DMS114 treated with DMSO at 0.1 percent for 48 hours (cell line): ENCODE data around the gene PAQR7.

Experiments used
- DNase-seq: peaks from one replicate; lab custom pipeline; 2025; ENCODE audit not compliant: unreplicated experiment; lab: John Stamatoyannopoulos, UW

Gene PAQR7, protein sequence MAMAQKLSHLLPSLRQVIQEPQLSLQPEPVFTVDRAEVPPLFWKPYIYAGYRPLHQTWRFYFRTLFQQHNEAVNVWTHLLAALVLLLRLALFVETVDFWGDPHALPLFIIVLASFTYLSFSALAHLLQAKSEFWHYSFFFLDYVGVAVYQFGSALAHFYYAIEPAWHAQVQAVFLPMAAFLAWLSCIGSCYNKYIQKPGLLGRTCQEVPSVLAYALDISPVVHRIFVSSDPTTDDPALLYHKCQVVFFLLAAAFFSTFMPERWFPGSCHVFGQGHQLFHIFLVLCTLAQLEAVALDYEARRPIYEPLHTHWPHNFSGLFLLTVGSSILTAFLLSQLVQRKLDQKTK

DNA sequence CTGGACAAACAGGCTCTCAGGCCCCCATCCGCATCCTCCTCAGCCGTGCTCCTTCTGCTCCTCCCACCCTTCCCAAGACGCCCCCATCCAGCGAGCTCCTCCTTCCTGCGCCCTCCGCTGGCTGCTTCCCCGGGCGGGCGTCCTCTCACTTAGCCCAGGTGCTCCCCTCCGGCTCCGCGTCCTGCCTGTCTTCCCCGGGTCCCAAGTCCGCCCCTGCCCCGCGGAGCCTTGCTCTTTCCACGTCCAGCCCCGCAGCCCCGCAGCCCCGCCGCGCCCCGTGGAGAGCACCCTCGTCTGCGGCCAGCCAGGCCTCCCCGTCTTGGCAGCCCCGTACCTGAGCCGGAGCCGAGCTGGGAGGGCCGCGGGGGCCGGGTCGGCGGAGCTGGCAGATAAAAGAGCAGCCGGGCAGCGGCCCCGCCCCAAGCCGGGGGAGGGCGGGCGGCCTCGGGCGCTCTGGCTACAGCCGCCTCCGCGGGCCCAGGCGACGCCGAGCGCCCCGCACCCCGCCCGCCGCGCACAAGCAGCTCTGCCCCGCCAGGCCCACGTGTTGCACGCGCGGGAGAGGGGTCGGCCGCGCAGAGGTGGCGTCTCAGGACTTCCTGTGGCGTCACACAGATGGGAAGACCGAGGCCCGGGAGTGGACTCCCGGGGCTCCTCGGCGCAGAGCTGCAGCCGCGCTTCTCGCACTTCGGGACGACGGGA lies at the start of gene PAQR7:
TSS of gene PAQR7 (minus strand) at position 555 of the 702 bp plus-strand sequence. CDS start 11,869 bp downstream, outside the sequence.
- DNase-seq: peak; percentile 50

DNA sequence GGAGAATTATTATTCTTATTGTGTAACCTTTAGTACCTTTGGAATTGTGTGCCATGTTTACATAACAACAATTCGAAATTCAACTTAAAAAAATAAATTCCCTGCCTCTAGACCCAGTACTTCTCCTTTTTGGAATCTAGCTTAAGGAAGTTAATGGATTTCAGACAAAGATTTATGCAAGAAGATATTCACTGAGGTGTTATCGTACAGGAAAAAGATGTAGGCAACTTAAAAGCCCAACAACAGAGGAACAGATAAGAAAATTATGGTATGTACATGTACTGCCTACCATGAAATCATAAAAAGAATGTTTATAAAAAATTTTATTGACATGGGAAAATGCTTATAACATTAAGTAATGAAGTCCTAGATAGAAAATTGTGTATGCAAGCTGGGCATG lies 48.9 kb upstream of the PAQR7 start:
- no peak for DNase-seq

DNA sequence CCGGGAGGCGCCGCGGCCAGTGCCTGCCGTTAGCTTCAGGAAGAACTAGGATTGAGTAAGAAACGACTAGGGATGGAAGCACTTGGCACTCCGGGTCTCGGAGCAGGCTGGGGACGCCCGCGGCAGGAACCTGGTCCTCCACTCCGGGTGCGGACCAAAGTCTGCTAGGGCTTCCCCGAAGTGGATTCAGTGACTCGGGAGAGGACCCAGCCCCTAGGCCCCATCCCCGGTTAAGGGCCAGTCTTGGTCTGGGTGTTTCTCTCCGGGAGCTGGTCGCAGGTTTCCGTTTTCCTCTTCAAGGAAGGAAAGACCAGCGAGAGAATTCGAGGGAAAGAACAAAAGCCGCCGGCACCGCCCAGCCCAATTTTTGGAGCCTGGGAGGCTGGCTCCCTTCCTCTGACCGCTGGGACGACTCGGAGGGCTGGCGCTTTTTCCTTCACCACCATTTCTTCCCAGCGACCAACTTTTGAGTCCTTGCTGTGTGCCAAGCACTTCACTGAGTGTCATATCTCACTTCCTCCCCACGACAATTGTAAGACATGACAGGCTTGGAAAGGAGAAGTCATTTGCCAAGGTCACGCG lies 47.6 kb upstream of the PAQR7 start:
- DNase-seq: peak; percentile 62

DNA sequence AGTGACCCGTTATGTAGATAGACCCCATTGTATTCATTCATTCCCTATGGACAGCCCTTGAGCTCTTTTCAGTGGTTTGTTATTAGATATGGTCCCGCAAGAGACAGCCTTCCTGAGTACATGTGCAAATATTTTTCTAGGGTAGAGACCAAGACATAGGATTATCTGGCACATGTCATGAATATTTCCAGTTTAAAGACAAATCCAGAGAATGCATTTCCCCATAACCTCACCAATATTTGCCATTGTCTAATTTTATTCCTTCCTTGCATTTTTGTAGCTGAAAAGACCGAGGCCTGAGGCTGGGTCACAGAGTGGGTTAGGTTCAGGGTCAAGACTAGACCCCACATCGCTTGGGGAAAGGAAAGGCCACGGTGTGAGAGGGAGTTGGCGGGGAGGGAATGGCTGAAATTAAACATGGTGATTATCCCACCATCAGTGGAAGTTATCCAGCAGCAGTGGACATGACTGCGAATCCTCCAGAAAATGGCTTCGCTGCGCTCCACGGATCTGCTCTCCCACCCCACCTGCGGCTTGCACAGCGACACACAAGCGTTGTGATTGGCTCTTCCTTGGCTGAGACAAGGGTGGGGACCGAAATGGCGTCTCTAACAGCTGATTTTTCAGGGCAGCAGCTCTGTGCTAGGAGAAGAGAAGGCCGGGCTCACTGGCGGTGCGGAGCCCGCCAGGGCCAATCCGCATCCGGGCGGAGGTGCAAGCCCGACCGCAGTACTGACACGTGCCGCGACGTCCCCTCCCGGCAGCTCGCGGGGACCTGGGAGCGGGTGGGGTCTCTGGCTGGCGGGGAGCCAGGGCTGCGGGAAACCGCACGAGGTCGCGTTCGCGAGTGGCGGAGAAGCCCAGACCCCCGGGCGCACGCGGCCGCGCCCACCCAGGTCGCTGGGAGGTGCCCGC lies 46.8 kb upstream of the PAQR7 start:
- DNase-seq: peak; percentile 58

DNA sequence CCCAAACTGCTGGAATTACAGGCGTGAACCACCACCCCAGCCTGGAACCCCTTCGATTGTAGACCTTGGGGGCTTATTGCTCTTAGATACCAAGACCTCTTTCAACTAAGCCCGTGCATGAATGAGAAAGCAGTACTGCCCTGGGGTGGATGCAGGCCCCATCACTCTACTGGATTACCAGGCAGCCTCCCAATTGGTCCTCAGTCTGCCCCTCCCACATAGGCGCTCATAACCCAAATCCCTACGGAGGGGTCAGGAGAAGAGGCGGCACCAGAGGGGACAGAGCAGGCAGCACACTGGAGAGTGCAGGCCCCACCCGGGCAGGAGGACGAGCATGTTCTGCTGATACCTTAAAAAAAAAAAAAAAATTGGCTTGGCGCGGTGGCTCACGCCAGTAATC lies 43.1 kb upstream of the PAQR7 start:
- DNase-seq: no peak

DNA sequence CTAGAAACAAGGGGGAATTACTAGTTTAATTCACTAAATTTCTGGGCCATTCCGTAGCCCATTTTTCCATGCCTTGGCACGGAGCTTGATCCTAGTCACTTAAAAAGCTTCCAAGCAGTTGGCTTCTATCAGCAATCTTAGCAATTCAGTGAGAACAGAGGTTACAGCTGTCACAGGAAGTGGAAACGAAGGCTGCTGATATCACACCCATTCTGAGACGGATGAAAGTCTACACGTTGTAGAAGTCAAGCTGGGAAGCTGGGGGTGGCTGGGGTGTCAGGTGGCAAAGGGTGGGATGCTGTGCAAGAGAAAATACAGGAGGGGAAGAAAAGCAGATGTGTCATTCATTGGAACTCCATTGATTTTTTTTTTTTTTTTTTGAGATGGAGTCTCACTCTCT lies 42.5 kb upstream of the PAQR7 start:
- no peak for DNase-seq

DNA sequence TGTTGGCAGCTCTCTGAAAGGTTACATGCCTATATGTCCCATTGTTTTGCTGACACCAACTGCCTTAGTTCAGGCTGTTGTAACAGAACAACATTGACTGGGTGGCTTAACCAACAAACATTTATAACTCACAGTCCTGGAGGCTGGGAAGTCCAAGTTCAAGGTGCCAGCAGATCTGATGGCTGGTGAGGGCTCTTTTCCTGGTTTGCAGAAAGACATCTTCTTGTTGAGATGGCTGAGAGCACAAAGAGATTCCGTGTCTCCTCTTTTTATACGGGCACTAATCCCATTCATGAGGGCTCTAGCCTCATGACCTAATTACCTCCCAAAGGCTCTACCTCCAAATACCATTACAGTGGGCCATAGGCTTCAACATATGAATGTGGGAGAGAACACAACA lies 41.0 kb upstream of the PAQR7 start:
- no peak for DNase-seq

DNA sequence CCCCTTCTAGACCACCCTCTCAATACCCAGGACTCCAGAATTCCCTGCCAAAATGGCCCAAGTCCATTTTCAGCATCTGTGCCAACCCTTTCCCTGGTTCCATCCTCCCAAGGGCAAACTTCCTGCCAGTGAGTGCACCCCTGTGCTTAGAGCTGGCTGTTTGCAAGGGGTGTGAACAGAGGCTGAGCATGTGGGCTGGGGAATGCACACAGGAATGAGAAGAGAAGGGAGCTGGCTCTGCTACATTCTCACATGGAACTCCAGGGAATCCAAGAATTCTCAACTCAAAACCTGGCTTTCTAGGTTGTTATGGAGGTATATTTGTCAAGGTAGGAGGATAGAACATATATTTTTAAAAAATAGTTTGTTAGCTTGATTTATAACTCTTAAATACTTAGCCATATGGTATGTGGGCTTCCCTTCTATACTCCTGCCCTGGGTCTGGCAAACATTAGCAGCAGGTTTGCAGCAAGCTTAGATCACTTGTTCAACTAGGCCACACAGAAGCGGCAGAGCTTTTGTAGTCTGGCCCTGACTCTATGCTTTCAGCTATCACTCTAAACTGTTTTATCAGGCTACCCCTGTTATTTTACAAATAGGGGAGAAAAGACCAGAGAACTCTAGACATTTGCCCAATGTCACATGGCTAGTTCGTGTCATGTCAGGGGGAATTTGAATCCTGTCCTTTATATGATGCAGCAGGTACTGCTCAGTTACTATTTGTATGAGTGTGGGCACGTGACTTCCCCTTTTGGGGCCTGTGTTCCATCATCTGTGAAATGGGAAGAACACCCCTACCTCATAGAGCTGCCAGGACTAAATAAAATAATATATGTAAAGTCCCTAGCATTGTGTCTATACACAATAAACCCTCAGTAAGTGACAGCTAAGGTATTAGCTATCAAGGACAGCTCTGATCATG lies 38.8 kb upstream of the PAQR7 start:
- DNase-seq: no peak

DNA sequence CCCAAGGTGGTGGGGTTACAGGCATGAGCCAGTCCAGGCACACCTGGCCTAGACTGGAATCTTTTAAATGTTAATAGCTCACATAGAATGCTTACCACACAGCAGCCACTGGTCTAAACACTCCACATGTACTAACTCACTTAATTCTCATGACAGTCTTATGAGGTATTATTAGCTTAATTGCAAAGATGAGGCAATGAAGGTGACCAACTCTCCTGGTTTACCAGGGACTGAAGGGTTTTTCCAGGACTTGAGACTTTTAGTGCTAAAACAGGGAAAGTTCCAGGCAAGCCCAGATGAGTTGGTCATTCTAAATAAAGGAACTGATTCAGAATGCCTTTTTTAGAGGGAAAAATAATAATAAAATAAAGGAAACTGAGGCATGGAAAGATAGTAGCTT lies 37.7 kb upstream of the PAQR7 start:
- no peak for DNase-seq

DNA sequence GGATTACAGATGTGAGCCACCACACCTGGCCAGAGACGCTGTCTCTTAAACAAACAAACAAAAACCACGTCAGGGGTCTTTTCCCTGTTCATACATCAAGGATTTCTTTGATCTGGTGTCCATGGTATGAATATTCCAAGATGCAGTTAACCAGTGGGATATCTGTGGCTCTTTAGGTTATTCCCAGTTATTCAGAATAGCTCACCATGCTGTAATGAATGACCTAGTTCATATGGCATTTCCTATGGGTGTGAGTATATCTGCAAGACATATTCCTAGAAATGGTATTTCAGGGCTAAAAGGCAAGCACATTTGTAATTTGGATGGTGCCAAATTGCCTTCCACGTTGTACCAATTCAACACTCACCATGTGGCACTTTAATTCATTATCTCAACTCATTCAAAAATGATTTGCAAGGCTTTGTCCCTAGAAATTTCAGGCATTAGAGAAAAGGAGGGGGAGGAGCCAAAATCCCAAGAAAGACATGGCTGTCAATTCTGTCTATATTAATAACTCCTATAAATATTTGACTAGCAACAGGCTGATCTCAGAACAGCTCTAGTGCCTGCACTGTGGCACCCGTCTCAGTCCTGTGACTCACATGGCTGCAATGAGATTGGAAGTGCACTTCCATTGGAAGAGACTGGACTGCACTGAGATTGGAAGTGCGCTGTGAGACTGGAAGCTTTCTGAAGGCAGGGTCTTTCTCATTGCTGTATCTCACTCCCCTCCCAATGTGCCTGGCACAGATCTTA lies 36.7 kb upstream of the PAQR7 start:
- DNase-seq: no peak

DNA sequence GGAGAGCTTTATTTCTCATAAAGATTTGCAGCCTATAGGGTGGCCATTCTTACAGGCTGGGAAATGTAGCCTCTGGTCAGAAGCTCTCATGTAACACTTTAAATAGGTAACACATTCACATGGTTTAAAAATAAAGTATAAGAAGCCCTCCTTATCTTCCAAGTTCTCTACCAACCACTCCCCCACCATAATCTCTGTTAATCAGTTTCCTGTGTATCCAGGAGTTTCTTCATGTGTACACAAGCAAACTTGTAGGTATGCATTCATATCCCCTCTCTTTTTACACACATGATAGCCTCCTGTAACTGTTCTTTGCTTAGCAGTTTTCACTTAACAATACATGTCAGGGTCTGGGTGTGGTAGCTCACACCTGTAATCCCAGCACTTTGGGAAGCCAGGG lies 35.7 kb upstream of the PAQR7 start:
- no peak for DNase-seq

DNA sequence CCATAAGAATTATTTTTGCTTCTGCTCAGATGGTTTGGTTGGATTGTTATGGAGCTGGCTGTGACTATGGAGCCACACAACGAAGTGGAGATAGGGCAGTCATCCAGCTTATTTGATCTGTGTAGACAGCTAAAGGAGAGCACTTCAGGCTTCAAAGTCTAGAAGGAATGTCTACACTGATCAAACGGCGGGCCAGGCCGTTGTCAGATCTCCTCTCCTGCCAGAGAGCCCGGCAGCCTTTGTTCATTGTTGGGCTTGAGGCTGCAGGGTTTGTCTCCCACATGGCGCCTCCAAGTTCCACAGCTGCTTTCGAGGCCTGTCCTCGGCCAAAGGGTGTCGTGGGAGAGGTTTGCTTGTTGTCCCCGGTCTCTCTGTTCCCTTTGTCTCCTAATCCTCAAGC lies 33.5 kb upstream of the PAQR7 start:
- no peak for DNase-seq

DNA sequence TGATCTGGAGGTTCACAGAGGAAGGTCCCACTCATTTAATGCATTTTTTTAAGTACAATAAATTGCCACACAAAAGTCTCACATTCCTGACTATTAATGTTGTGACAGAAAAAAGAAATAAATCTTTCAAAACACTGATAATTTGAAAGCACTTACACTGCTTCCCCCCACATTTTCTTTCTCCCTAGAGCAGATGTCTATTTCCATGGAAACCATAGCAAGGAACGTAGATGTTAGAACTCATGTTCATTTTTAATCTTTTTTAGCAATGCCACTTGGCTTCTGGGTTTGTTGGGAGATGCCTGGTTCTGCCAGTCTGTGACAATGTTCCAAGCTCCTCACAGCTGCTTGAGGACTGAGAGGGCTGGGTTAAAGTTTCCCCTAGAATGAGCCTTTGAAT lies 32.7 kb upstream of the PAQR7 start:
- no peak for DNase-seq

DNA sequence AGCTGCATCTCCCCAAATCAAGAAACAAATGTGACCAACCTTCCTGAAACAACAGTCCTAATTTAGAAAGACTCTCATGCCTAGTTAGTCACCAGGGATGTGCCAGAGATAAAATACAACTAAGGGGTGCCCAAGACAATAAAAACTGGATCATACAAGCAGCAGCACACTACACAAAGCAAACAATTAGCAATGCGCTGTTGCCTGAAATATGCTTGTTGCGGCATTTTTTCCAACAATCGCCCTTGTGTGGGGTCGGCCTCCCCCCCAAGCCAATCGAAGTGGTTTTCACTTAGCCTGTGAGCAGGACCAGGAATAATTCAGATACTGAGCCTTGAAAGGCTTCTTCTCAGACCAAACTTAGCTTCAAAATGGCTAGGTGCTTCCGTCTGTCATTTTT lies 32.1 kb upstream of the PAQR7 start:
- no peak for DNase-seq

DNA sequence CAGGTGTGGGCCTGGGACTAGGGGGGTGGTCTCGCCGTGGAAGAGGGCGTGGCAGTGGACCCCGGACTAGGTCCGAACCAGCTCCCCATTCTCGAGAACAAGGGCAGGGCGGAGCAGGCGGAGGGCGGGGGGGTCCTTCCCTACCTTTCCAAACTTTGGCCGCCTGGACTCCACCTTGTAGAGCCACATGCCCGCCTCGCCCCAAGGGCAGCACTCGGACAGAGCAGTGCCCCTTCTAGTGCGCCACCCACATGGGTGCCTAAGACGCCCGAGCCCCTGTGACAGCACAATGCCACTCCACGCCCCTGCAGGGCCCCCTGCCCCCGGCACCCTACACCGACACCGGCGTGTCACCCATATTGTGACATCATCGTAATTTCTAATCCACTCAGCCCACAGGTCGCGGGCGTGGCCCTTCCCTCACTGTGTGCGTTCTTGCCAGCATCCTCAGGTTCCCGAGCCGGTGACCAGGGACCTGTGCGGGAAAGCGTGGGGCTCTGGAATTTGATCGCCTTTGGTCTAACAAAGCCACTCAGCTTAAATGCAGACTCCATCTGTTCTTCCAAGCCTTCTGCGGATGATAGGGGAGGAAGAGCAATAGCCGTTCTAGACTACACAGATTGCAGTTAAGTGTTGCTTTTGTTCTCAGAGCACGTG lies 31.3 kb upstream of the PAQR7 start:
- DNase-seq: no peak

DNA sequence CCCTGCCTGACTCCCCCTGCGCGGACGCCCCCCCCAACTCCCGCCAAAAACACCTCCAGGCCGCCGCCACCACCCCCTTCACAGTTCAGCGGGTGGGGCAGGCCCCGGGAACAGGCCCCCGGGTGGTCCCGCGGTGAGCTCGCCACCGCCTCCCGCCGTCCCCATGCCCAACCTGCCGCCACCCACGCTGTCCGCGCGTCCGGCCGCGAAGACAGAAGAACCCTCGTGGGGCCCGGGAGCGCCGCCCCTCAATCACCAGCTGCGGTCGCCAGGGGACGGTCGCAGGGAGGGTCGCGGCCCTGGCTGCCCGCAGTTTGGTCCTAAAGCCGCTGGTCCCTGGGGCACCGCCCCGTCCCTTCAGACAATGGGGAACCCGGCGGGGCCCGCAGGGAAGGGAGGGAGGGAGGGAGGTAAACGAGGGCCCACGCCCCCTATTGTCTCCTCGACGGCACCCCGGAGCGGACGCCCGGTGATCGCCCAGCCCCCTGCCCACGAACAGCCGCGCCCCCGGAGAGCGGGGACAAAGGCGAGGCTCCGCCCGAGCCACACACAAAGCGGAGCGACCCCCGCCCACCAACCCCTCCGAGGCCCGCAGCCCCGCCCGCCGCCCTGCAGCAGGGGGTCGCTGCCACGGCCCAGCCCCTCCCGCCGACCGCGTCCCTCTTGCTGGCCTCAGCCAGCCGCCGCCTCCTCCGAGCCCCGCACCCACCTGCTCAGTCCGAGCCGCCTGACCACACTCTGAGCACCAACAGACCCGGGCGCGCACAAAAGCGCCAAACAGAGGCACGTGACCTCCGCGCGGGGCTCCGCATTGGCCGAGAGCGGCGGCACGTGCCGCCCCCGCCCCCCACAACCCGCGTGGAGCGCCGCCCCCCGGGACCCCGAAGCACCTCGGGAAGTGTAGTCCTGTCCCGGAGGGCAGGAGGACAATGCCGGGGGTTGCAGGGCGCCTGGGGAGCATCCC lies 30.5 kb upstream of the PAQR7 start, which contains the start of gene STMN1:
TSS of gene STMN1 (minus strand) at position 740 of the 964 bp plus-strand sequence. CDS start 1,743 bp downstream, outside the sequence.
- DNase-seq: peak; percentile 87

DNA sequence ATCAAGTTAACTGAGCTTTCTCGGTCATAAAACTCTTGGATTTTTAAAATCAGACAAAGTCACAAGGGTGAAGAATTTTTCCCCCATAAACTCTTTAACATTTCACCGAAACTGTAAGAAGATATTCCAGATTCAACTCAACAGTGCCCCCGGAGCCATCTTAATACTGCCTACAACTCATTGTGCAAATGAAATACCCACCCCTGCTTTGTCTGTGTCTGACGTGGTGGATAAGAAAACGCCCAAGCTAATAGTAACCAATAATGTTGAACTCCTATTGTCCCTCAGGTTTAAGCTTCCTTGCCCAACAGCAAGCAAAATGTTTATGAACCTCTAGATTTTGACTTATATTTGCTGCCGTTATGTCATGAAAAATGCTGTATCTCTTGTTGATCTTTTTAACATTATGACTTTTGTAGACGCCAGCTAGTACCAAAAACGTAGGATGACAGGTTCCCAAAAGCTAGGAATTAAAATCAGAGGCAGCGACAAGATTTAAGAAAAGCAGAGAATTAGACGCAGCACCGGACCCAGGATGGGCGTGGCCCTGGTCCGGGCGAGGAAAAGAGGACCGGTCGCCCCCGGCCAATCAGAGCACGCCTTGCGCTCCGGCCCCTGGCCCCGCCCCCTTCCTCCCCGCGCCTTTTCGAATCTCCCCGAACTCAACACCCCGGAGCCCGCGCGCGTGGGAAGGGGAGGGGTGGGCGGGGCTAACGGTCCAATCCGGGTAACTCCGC lies 29.6 kb upstream of the PAQR7 start:
- peak; percentile 88 for DNase-seq
